HG02938 (cell line): ENCODE results near the gene RYR2.

Experiments
- ATAC-seq: cut with Tn5 transposase; IDR thresholded peaks from one replicate; pipeline ENCODE4 v1.9.1; 2021; ENCODE audit warnings: mild to moderate bottlenecking, moderate library complexity; ENCODE audit not compliant: unreplicated experiment

The RYR2 gene

DNA sequence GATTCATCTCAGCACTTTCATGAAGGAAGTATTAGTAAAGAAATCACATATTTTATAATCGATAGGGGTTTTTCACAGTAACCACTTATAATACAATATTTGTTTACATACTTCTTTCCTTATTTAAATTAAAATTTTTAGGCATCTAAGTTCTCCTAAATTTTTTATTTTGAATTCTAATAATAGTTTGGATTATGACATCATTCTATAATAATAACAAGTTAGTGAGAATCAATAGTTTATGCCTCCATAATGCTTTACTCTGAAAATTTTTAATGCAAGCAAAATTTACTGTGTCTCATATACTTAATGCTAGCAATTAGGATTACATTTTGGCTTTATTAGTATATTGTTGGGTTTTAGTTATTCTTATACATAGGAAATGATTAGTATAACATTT is 596.6 kb downstream of the RYR2 start:
- ATAC-seq: no peak

DNA sequence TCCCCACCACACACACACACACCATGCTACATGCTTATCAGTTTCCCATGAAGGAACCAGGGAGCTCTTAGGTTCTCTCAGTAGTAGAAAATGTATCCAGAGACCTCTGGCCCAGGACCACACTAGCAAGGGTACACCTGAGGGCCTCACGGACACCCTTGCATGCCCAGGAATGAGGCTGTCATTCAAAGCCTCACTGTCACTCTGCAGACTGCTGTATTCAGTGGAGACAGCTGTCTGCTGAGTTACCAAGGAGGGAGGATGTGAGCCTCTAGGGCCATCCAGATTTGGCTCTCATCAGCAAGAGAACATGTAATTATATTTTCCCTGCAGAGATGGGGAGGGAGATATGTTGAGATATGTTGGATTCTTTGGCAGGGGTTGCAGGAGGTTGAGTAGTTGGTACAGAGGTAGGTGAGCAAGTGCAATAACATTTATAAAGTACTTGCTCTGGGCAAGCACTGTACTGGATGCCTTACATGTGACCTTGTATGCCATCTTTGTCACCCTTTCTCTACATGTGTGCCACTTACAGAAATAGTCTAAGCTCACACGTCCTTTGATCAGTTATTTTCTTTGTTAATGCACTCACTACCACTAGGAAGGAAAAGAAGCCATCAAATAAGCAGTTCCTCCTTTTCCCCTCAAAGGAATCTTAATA is 598.2 kb downstream of the RYR2 start:
- ATAC-seq: no peak

DNA sequence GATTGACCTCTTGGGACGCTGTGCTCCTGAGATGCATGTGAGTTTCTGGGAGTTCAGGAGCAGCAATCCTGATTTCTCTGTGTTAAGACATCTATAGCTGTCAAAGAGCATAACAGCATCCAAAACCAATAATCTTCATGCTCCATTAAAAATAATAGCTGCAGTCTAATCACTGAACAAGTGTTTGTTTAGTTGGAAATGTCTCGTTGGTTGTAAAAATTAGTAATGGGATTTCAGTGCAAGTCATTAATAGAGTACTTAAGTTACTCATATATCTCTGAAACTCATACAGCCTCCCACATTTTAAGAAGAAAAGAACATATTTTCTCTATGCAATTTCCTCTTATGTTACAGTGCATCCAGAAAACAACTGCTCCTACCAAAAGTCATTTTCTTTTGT is 599.0 kb downstream of the RYR2 start:
- no peak for ATAC-seq

DNA sequence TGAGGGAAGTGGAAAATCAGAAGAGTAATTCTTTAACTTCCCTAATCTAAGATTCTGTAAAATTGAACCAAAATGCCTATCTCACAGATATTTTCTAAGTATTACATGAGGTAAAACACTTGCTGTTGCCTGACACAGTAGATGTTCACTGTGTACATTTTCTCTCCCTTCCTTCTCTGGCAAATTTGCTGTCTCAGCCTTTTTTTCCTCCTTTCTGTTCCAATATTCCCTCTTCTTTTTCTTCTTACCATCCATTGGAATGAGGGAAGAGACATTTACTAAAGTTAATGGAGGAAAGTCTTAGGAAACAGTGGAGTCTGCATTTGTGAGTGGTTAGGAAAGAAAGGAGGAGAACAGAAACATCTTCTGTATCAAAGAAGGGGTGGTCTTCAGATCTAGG is 608.8 kb downstream of the RYR2 start:
- ATAC-seq: no peak

DNA sequence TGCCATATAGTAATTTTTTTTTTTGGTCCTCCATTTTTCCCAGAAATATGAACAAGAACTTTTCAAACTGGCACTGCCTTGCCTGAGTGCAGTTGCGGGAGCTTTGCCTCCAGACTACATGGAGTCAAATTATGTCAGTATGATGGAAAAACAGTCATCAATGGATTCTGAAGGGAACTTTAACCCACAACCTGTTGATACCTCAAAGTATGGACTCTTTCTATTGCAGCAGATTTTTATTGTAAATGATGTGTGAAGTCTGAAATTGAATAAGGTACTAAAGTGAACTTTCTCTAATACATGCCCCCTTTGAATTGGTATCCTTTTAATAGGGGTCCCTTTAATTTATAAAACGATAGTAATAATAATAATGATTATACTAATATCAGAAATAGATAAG is 613.8 kb downstream of the RYR2 start:
- no peak for ATAC-seq

DNA sequence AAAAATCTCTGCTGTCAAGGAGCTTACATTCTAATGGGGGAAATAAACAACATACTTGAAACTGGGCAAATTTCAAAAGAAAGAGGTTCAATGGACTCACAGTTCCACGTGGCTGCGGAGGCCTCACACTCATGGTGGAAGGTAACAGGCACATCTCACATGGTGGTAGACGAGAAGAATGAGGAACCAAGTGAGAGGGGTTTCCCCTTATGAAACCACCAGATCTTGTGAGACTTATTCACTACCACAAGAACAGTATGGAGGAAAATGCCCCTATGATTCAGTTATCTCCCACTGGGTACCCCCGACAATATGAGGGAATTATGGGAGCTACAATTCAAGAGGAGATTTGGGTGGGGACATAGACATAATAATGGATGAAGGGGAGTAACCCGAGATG is 622.4 kb downstream of the RYR2 start:
- no peak for ATAC-seq

DNA sequence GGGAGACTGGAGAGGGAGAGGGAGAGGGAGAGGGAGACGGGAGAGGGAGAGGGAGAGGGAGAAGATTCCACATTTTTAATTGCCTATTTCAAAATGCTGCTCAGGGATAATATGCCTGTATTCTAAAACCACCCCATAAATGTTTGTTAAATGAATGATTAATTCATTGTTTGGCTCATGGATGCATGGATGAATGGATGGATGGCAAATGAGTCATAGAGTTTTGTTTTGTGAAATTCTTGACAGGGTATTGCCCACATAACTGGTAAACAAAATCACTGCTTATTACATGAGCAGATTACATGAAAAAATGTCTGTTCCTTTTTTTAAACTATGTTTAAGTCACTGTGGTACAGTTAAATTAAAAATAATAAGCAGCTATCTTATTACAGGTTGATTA is 628.3 kb downstream of the RYR2 start:
- no peak for ATAC-seq

DNA sequence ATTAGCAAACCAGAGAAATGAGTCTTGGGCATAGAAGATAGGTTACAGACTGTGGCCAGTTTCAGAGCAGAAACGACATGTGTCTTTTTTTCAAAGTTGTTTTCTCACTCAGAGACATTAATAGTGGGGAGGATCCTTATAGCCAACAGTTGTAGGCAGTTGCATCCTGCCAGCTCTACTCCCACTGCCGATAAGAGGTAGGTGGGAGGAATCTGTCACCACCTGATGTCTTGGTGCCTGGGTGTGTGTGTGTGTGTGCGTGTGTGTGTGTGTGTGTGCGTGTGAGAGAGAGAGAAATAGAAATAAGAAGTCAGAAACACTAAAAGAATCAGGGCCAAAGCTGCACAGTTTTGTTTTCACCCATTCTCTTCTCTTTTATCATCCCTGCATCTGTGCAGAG is 629.3 kb downstream of the RYR2 start:
- no peak for ATAC-seq

DNA sequence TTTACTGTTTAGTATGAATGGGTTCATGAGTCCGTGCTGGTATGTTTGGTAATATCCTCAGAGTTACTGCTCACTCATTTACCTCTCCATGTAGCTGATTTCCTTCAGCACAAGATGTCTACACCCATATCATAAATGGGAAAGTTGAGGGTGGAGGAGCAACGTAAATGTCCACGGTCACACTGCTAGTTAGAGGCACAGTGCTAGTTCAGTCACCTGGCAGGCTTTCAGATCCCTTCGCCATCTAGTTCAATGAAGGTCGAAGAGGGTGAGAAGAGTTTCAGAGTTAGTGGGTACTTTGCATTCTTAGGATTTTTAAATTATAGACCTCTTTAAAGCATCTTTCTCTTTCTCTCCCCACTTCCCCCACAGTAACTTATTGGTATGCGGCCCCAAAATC is 630.0 kb downstream of the RYR2 start:
- no peak for ATAC-seq

DNA sequence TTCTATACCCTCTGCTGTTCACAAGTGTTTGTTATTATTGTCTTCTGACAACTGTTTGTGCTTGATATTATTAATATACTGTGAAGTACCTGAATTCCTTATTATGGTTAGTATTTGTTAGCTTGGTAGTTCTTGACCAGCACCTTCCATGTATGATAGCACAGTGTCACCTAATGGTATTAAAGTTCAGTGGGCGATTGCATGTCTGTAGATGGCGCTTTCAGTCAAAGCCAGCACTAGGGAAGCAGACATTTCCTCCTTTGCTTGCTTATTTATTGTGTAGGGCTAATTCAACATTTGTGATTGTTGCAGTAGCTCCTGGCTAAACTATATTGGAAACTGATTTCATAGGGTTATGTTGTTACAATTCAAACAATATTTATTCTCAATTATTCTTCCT is 630.8 kb downstream of the RYR2 start:
- ATAC-seq: no peak

DNA sequence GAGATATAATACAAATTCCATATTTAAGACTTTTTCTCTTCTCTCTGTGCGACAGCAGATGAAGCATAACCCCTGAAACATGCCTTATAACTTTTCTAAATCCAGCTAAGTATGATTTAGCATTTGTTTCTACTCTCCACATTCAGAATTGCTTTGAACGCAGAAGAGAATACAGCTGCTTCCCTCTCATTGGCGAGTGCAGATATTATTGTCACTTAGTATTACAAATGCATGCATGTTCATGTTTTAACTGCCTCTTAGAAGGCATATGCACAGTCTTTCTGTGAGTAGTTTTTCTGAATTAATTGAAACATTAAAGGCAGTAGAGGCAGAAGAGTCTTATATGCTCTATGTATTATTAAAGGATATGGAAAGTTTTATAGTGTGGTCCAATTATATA is 631.6 kb downstream of the RYR2 start:
- no peak for ATAC-seq

DNA sequence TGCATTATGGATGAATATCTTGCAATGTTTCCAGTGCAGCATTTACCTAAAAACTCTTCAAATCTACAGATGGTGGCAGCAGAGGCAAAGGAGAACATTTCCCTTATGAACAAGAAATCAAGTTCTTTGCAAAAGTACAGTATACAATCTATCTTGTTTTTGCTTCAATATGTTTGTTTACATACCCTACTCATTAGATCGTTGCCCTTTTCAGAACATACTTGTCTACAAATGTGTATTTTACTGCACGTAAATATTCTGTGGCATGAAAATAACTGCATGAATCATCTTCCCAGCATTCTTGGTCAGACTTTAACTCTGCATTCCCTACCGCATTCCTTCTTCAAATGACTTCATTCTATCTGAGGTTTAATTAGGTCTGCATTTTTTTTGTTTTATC is 636.0 kb downstream of the RYR2 start:
- no peak for ATAC-seq

DNA sequence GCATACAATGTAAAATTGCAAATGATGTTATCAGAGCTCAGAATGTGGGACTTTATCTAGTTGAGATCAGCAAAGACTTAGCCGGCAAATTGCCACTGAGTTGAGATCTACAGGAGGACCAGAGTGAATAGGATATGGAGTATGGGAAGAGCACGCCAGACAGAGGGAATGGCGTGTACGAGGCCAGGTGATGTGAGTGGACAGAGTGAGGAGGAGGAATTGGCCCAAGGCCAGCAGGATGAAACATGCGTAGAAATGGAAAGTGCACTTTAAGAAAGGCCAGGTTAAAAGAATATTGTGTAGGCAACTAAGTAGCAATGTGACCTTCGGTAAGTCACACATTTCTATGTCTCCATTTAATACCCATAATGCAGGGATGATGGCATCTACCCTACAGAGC is 637.7 kb downstream of the RYR2 start:
- no peak for ATAC-seq

DNA sequence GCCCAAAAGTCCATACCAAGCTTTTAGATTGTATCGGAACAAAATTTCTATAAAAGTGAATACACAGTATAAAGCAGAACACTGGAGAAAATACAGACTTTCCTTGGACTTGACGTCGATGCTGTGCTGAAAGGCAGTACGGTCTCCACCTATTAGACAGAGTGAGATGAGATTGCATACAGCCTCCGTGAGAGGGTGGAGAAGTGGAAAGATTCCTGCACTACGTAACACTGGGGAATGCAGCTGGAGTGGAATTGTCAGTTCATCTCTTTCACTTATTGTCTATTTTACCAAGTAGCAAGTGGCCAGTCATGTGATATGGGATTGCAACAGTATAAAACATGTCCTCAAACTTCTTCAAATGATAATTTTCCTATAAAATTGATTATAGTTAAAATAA is 639.2 kb downstream of the RYR2 start:
- ATAC-seq: no peak

DNA sequence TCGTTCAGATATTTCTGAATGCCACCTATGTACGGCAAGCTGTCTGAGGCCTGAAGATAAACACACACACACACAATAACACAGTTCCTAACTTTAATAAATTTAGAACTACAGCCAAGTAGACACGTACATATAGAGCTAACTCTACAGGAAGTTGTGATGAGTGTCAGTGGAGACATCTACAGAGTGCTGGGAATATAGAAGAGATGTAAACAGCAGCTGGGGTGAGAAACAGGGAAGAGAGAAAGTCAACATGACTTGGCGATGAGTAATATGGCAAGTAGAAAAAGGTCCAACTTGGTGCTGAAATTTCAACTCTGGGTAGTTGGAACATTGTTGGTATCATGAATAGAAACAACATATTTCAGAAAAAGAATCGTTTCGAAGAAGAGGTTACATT is 642.3 kb downstream of the RYR2 start:
- no peak for ATAC-seq

DNA sequence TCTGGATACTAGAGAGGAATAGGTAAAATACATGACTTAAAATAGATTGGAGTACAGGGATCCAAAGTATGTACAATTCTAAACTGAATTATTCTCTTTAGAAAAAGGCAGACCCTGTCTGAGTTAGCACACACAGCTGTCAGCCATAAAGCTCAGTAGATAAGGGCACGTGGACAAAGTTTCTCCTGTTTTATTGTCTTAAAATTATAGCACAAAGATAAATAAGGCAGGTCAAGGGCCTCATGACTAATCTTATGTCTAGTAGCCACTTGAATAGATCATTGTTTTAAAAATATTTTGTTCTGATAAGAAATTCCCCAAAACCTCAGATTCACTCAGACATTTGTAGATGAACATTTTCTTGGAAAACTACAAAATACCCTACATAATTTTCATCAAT is 643.6 kb downstream of the RYR2 start:
- ATAC-seq: no peak

DNA sequence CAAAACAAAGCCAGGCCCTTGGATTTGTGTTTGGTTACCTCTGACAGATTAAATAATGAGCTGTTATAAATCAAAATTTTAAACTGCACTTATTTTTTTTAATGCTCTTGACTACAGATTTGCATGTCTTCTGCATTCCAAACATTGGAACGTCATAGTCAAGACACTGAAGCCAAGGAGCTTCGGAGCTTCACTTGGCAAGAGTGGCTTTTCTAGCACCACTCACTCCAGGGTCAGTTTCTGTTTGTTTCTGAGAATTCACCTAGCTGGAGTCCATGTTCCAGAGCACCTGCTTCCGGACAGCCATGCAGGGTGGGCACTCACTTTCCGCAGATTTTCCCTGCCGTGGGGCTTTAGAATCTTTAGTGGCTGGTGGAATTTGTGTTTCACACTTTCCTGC is 645.8 kb downstream of the RYR2 start:
- ATAC-seq: no peak

DNA sequence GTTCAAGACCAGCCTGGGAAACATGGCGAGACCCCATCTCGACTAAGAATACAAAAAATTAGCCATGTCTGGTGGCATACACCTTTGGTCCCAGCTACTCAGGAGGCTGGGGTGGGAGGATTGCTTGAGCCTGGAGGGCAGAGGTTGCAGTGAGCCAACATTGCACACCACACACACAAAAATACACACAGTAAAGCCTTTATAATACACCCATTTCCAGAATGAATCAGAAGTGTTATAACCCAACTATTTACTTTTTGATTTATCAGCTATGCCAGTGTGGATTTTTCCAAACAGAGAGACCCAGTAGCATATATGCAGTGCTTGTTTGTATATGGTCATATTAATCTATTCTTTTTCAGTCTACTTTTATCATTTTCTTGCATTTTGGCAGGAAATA is 648.7 kb downstream of the RYR2 start:
- ATAC-seq: no peak

DNA sequence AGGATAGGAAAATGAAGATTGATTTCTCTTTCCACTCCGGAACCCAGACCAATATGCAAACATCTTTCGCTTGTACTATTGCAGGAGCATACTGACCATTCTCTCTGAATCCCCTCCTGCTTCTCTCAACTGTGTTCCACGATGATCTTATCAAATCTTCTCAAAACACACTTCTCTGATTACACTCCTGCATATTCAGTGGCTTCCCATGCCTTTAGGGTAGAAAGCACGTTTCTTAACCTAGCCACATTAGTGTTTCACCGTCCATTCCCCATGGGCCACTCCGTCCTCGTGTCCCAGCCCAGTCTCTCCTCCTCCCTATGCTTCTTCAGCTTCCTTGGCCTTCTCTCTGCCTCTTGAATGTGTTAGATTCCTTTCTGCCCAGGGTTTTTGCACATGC is 650.3 kb downstream of the RYR2 start:
- ATAC-seq: no peak

DNA sequence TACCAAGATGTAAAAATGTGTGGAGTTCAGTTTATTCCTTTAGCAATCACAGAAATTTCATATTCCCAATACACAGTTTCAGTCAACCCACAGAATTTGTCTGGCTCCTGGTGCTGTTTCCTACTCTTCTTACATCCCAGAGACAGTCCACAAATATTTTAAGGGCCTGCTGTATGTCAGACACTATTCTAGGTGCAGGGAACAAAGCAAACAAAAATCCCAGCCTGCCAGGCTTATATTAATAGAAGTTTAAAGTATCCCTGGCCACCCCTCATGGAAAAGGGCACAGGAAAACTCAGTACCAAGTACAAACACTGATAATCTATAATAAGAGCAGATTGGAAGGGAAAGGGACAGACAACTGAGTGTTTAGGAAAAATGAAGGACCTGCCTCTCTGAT is 653.9 kb downstream of the RYR2 start:
- ATAC-seq: no peak

DNA sequence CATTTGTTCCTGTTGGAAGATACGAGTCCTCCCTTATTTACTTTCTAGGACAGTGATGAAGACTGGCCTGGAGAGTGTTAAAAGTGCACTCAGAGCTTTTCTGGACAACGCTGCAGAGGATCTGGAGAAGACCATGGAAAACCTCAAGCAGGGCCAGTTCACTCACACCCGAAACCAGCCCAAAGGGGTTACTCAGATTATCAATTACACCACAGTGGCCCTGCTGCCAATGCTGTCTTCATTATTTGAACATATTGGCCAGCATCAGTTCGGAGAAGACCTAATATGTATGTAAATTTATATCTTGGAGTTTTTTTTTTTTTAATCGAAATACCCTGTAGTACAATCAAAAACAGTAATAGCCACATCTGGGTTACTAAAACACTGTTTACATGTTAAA is 658.2 kb downstream of the RYR2 start:
- ATAC-seq: no peak

DNA sequence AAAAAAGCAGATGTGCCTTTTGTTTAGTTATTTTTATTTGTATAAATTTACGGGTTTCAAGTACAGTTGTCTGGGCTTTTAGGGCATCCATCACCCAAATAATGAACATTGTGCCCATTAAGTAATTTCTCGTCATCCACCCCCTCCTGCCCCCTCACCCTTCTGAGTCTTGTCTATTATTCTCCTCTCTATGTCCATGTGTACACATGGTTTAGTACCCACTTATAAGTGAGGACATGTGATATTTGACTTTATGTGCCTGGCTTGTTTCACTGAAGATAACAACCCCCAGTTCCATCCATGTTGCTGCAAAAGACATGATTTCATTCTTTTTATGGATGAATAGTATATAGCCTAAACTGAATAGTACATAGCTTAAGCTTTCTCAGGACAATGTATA is 659.5 kb downstream of the RYR2 start:
- no peak for ATAC-seq

DNA sequence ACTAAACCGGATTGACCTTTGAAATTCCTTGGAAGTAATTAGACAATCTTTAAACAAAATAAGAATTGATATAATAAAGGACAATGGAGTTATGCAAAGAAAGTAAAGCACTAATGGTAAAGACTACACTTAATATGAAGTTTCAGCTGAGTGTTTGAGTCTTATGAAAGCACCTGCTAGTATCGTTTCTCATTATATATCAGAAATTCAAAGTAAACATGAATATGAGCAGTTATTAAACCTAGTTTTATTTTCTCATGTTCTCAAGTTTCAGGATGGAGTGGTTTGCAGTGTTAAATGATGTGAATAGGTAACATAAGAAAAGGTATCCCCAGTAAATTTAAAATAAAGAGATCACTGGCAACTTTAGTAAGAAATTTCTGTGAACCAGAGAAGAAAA is 660.2 kb downstream of the RYR2 start:
- ATAC-seq: no peak

DNA sequence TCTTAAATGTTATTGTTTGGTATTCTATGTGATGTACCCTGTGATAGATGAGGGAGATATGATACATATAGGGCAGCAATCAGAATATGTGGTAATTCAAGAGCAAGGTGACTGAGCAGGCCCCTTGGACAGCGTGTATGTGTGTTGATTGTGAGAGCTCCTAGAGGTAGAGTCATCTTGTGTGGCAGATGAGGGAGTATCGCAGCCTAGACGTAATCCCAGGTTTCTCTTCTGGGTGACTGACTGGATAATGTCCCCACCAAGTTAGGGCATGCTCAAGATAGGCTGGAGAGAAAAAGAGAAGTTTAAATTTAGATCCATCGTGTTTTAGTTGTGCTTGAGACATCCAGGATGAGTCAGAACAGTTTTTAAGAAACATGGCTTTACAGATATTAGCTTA is 663.5 kb downstream of the RYR2 start:
- ATAC-seq: no peak
